GM12873 (cell line): ENCODE results near the gene ABCA5.

Experiments used
- TF ChIP-seq, protein P1 (sequence below): IDR thresholded peaks from 2 replicates; pipeline ENCODE4 v1.5.1; 2012; ENCODE audit warnings: low read depth, mild to moderate bottlenecking, moderate library complexity, low read length, control low read depth; ENCODE audit not compliant: insufficient read depth; ENCODE audit errors: missing control alignments

ABCA5 gene

DNA sequence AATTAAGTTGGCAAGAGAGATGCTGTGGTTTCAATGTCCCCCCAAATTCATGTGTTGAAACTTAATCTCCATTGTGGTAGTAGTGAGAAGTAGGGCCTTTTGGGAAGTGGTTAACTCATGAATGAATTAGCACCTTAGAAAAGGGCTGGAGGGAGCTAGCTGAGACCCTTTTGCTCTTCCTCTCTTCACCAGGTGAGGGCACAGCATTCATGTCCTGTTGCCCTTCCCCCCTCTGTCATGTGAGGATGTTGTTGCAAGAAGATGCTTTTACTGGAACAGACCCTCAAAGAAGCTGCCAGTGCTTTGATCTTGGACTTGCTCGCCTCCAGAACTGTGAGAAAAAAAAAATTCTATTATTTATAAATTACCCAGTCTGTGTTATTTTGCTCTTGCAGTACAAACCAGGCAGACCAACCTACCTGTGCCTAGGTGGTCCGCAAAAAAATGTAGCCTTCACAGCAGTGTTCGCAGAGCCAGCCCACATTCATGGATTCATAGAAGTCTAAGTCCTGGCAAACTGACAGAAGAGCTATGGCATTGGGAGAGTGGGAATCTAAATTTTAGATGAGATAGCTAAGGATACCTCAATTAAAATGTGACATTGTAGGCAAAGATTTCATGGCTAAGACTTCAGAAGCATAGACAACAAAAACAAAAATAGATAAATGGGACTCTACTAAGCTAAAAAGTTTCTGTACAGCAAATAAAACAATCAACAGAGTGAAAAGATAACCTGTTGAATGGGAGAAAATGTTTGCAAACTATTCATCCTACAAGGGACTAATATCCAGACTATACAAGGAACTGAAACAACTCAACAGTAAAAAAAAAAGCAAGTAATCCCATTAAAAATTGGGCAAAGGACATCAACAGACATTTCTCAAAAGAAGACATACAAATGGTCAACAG is 32.0 kb upstream of the ABCA5 start:
- TF ChIP-seq, protein P1, sequence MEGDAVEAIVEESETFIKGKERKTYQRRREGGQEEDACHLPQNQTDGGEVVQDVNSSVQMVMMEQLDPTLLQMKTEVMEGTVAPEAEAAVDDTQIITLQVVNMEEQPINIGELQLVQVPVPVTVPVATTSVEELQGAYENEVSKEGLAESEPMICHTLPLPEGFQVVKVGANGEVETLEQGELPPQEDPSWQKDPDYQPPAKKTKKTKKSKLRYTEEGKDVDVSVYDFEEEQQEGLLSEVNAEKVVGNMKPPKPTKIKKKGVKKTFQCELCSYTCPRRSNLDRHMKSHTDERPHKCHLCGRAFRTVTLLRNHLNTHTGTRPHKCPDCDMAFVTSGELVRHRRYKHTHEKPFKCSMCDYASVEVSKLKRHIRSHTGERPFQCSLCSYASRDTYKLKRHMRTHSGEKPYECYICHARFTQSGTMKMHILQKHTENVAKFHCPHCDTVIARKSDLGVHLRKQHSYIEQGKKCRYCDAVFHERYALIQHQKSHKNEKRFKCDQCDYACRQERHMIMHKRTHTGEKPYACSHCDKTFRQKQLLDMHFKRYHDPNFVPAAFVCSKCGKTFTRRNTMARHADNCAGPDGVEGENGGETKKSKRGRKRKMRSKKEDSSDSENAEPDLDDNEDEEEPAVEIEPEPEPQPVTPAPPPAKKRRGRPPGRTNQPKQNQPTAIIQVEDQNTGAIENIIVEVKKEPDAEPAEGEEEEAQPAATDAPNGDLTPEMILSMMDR: peak; percentile 54

DNA sequence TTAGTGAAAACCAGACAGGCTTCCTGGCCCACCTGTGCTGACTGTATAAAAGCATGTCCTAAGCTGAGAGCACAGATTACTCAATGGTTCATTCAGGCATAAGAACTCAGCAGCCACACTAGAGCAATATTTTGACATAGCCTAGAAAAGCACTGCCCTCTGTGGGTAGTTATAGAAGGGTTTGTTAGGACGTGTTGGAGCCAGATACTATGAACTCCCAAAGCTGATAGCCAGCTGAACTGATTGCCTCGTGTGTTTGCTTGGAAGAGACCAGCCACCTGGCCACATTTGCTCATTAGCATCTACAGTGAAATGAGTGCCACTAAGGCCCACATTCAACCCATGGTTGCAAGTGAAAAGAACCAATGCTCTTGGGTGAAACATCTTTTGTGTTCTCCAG is 30.8 kb upstream of the ABCA5 start:
- TF ChIP-seq, protein P1: peak; percentile 3

DNA sequence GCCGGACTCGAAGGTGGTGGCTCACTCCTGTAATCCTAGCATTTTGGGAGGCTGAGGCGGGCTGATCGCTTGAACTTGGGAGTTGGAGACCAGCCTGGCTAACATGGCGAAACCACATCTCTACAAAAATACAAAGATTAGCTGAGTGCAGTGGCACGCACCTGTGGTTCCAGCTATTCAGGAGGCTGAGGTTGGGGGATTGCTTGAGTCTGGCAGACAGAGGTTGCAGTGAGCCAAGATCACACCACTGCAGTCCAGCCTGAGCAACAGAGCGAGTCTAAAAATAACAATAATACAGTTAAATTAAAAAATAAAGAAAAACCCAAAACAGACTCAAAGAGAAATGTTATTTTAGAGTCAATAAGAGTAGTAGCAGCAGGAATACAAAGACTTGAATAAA is 29.7 kb upstream of the ABCA5 start:
- TF ChIP-seq, protein P1: no peak

DNA sequence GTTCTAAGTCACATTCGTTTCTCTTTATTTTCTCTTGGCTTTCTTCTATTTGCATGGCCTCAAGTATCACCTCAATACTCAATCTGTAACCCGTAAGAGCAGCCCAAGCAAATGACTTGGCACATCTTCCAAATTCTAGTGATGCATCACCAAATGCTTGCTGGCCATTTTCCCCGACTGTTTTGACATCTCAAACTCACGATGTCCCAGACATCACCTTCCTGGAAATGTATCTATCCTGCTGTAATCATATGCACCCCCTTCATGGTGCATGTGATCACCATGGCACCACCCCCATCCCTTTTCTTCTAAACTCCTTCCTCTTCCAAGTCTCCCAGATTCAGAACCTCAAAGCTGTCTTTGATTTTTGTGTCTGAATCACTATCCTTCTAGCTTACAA is 24.0 kb upstream of the ABCA5 start:
- TF ChIP-seq, protein P1: no peak

DNA sequence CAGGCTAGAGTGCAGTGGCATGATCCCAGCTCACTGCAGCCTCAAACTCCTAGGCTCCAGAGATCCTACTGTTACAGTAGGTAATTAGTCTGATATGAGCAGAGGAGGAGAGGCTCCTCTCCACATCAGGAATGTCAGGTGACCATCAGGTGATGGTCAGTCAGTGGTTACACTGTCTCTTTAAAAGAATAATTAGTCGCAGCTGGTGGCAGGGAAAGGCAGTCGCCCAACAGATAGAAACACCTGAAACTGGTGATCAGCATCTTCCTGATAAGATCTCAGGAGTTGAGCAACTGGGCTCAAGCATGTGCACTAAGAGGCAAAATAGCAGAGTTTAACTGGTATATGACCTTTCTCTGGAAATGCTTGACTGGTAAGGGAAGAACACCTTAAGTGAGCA is 21.5 kb upstream of the ABCA5 start:
- TF ChIP-seq, protein P1: no peak

DNA sequence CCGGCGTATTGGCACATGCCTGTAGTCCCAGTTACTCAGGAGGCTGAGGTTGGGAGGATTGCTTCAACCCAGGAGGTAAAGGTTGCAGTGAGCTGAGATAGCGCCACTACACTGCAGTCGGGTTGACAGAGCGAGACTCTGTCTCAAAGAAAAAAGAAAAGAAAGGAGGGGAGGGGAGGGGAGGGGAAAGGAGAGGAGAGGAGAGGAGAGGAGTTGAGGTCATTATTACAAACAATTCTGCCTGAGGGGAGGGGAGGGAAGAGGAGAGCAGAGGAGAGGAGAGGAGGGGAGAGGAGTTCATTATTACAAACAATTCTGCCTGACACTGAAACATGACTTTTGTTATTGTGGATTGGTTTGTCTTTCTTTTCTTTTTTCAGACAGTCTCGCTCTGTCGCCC is 19.8 kb upstream of the ABCA5 start:
- TF ChIP-seq, protein P1: no peak

DNA sequence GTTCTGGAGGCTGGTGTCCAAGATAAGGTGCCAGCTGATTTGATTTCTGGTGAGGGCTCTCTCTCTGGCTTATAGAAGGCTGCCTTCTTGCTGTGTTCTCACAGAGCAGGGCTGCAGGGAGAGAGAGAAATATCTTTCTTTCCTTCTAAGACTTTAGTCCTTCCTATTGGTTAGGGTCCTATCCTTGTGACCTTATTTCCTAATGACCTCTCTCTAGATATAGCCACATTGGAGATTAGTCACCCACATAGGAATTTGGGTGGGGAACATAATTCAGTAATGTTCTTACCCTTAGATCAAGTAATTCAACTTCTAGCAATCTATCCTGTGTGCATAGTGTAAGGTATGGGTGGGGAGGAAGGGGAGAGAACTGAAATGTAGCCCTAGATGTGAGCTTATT is 18.0 kb upstream of the ABCA5 start:
- TF ChIP-seq, protein P1: no peak
